Loucy (cell line): ENCODE measurements around the gene BRD4.

Experiments used
- CTCF ChIP-seq: fragments of 200-600 bp; sonication (generic); conservative IDR thresholded peaks from 2 replicates; pipeline ENCODE4 v1.5.1; 2014; ENCODE audit warnings: mild to moderate bottlenecking, antibody characterized with exemption, low read length
- EZH2phosphoT487 ChIP-seq: fragments of 200-600 bp; IDR thresholded peaks from 2 replicates; pipeline ENCODE4 v1.6.1; 2018; ENCODE audit warnings: antibody characterized with exemption, mild to moderate bottlenecking, moderate library complexity, borderline replicate concordance

DNA sequence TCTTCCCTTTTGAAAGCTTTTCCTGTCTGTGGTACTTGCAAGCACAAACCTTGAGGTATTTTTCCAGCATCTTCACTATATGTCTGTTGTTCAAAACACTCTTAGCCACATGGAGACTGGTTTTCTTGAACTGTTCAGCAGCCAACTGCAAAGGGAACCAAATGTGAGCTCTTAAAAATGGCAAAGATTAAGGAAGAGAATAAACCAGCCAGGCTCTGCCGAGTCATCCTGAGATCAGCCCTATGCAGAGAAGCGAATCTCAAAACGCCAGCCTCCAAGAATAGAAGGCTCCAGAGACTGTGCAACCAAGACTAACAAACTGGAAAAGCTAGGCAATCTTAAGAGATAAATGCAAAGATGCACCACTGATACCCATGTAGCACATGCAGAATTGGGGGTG, 26.6 kb upstream of the BRD4 start:
- TF ChIP-seq CTCF (no peak), EZH2phosphoT487 (no peak)
